Suprapubic skin (tissue), 3 donors: Measurements from ENCODE around the gene SCPEP1.

Experiments used
- CTCF ChIP-seq, 2 donors: fragments of 200-600 bp in 1 of 2; fragments of 450-650 bp in 1 of 2; sonication (generic) in 1 of 2; IDR thresholded peaks; one replicate each; pipeline ENCODE4 v1.5.1; 2016 to 2019; ENCODE audit warnings: antibody characterized with exemption in 2 of 2, mild to moderate bottlenecking in 1 of 2, moderate library complexity in 1 of 2
- EP300 ChIP-seq: sonication (generic); formaldehyde crosslinking; IDR thresholded peaks from one replicate; pipeline ENCODE4 v1.6.1; 2017; ENCODE audit warnings: antibody characterized with exemption
- POLR2A ChIP-seq, 2 donors: fragments of 450-650 bp; IDR thresholded peaks; one replicate each; pipeline ENCODE4 v1.6.1; 2017; ENCODE audit warnings: antibody characterized with exemption in 2 of 2, mild to moderate bottlenecking in 2 of 2, moderate library complexity in 2 of 2

- no peak for TF ChIP-seq CTCF (IDR thresholded peaks at IDR 0.05)
- no peak for TF ChIP-seq POLR2A (IDR thresholded peaks at IDR 0.05)
- TF ChIP-seq EP300: no peak
These were observed 60.6 kb downstream of the SCPEP1 start for GRCh38 chr17:57038486-57038885.
